Measurements from ENCODE around the gene GZMM.

Gene GZMM

GRCh38 chr19:542173-542866 is 1.5 kb upstream of the GZMM start:
- H3K4me3 ChIP-seq (ENCODE audit: low read depth, low read length), result no peak overlapping the region
- no peak for DNase-seq (ENCODE audit: low read depth)
- TF ChIP-seq CTCF (IDR thresholded peaks at IDR 0.05; ENCODE audit: insufficient read depth, low read depth, low read length, missing control alignments), result no peak

- no peak for DNase-seq (ENCODE audit: low read depth)
- H3K4me3 ChIP-seq (ENCODE audit: low read depth, low read length), result no peak overlapping the region
- no peak for TF ChIP-seq CTCF (IDR thresholded peaks at IDR 0.05; ENCODE audit: insufficient read depth, low read depth, low read length, missing control alignments)
Observed at GRCh38 chr19:547117-547516, 3.3 kb downstream of the GZMM start.

GRCh38 chr19:547836-548720 is 4.2 kb downstream of the GZMM start:
- no peak for TF ChIP-seq CTCF (IDR thresholded peaks at IDR 0.05; ENCODE audit: insufficient read depth, low read depth, low read length, missing control alignments)
- no peak for DNase-seq (ENCODE audit: low read depth)
- no peak overlapping the region for H3K4me3 ChIP-seq (ENCODE audit: low read depth, low read length)

GRCh38 chr19:548886-549830 is 5.3 kb downstream of the GZMM start:
- H3K4me3 ChIP-seq (ENCODE audit: low read depth, low read length), result no peak overlapping the region
- no peak for TF ChIP-seq CTCF (IDR thresholded peaks at IDR 0.05; ENCODE audit: insufficient read depth, low read depth, low read length, missing control alignments)
- DNase-seq (ENCODE audit: low read depth), result no peak

GRCh38 chr19:554817-555216 is 11.0 kb downstream of the GZMM start:
- DNase-seq (ENCODE audit: low read depth), result no peak
- TF ChIP-seq CTCF (IDR thresholded peaks at IDR 0.05; ENCODE audit: insufficient read depth, low read depth, low read length, missing control alignments), result no peak
- H3K4me3 ChIP-seq (ENCODE audit: low read depth, low read length), result no peak overlapping the region

- no peak for DNase-seq (ENCODE audit: low read depth)
- TF ChIP-seq CTCF (IDR thresholded peaks at IDR 0.05; ENCODE audit: insufficient read depth, low read depth, low read length, missing control alignments), result no peak
- no peak overlapping the region for H3K4me3 ChIP-seq (ENCODE audit: low read depth, low read length)
Observed at GRCh38 chr19:555474-555808, 11.6 kb downstream of the GZMM start.

Measured in GM12865 (cell line).